ENCODE measurements around the gene MAD1L1.

- TF ChIP-seq CTCF (IDR thresholded peaks at IDR 0.05) = no peak
- TF ChIP-seq POLR2AphosphoS5 (IDR thresholded peaks at IDR 0.05) = no peak
- no peak for TF ChIP-seq EP300 (IDR thresholded peaks at IDR 0.05)
- TF ChIP-seq POLR2A (IDR thresholded peaks at IDR 0.05) = no peak
Observed at GRCh38 chr7:2263176-2263575, 30.4 kb upstream of the MAD1L1 start.
